IPS-11a (cell line): ENCODE data around the gene SORL1.

Source experiments
- H3K4me3 ChIP-seq: one replicate; pipeline ENCODE4 v1.5.1; 2013; ENCODE audit warnings: low read depth, low read length, control low read depth

SORL1 gene

GRCh38 chr11:121534131-121535093 is 82.3 kb downstream of the SORL1 start:
- no peak overlapping the region for H3K4me3 ChIP-seq

GRCh38 chr11:121535129-121535796 is 83.1 kb downstream of the SORL1 start:
- no peak overlapping the region for H3K4me3 ChIP-seq

GRCh38 chr11:121536126-121536525 is 84.0 kb downstream of the SORL1 start:
- no peak overlapping the region for H3K4me3 ChIP-seq

GRCh38 chr11:121538054-121538453 is 85.9 kb downstream of the SORL1 start:
- no peak overlapping the region for H3K4me3 ChIP-seq

GRCh38 chr11:121539000-121539399 is 86.9 kb downstream of the SORL1 start:
- no peak overlapping the region for H3K4me3 ChIP-seq

GRCh38 chr11:121540627-121541026 is 88.5 kb downstream of the SORL1 start:
- H3K4me3 ChIP-seq, result no peak overlapping the region

- H3K4me3 ChIP-seq, result no peak overlapping the region
Observed at GRCh38 chr11:121543836-121544380, 91.8 kb downstream of the SORL1 start.

- H3K4me3 ChIP-seq, result no peak overlapping the region
Observed at GRCh38 chr11:121544956-121545355, 92.8 kb downstream of the SORL1 start.

GRCh38 chr11:121547574-121547973 is 95.5 kb downstream of the SORL1 start:
- H3K4me3 ChIP-seq, result no peak overlapping the region

GRCh38 chr11:121550247-121551030 is 98.3 kb downstream of the SORL1 start:
- no peak overlapping the region for H3K4me3 ChIP-seq

GRCh38 chr11:121551463-121551862 is 99.3 kb downstream of the SORL1 start:
- H3K4me3 ChIP-seq, result no peak overlapping the region

- no peak overlapping the region for H3K4me3 ChIP-seq
Observed at GRCh38 chr11:121552154-121552553, 100.0 kb downstream of the SORL1 start.

GRCh38 chr11:121552644-121553043 is 100.5 kb downstream of the SORL1 start:
- H3K4me3 ChIP-seq, result no peak overlapping the region

GRCh38 chr11:121553389-121553788 is 101.3 kb downstream of the SORL1 start:
- no peak overlapping the region for H3K4me3 ChIP-seq

GRCh38 chr11:121553806-121554205 is 101.7 kb downstream of the SORL1 start:
- no peak overlapping the region for H3K4me3 ChIP-seq

- H3K4me3 ChIP-seq, result no peak overlapping the region
Observed at GRCh38 chr11:121554552-121554951, 102.4 kb downstream of the SORL1 start.

GRCh38 chr11:121555121-121555520 is 103.0 kb downstream of the SORL1 start:
- H3K4me3 ChIP-seq, result no peak overlapping the region

- H3K4me3 ChIP-seq, result no peak overlapping the region
Observed at GRCh38 chr11:121556937-121557336, 104.8 kb downstream of the SORL1 start.

- H3K4me3 ChIP-seq, result no peak overlapping the region
Observed at GRCh38 chr11:121557348-121557747, 105.2 kb downstream of the SORL1 start.

GRCh38 chr11:121559606-121560200 is 107.6 kb downstream of the SORL1 start:
- no peak overlapping the region for H3K4me3 ChIP-seq

- H3K4me3 ChIP-seq, result no peak overlapping the region
Observed at GRCh38 chr11:121560236-121560635, 108.1 kb downstream of the SORL1 start.
